GM10266 (cell line): ENCODE measurements around the gene RNF187.

Experiments used
- DNase-seq: peaks from one replicate; pipeline ENCODE4 v3.0.0; 2012; ENCODE audit errors: extremely low spot score
- CTCF ChIP-seq: IDR thresholded peaks from 2 replicates; pipeline ENCODE4 v1.5.1; 2012; ENCODE audit warnings: mild to moderate bottlenecking, low read depth; ENCODE audit not compliant: control insufficient read depth, insufficient read depth; ENCODE audit errors: missing control alignments

RNF187 gene

GRCh38 chr1:228488818-228489674 lies 1.9 kb downstream of the RNF187 start:
- DNase-seq: no peak
- TF ChIP-seq CTCF: no peak

- TF ChIP-seq CTCF: no peak
- DNase-seq: no peak
Observed at GRCh38 chr1:228490120-228491078, 3.2 kb downstream of the RNF187 start.

GRCh38 chr1:228493141-228494043 lies 6.2 kb downstream of the RNF187 start:
- no peak for TF ChIP-seq CTCF
- no peak for DNase-seq

GRCh38 chr1:228494044-228494353 lies 6.8 kb downstream of the RNF187 start:
- TF ChIP-seq CTCF: no peak
- no peak for DNase-seq

GRCh38 chr1:228494391-228494790 lies 7.2 kb downstream of the RNF187 start:
- TF ChIP-seq CTCF: no peak
- DNase-seq: no peak

GRCh38 chr1:228494970-228495853 lies 8.0 kb downstream of the RNF187 start:
- DNase-seq: no peak
- no peak for TF ChIP-seq CTCF
